Measurements from ENCODE around the gene M1AP.
"Not testable (repeated sequence)": the region's sequence is repeated elsewhere in the genome, so short reads cannot be mapped to it uniquely, and the experiment has no call there.

M1AP gene

DNA sequence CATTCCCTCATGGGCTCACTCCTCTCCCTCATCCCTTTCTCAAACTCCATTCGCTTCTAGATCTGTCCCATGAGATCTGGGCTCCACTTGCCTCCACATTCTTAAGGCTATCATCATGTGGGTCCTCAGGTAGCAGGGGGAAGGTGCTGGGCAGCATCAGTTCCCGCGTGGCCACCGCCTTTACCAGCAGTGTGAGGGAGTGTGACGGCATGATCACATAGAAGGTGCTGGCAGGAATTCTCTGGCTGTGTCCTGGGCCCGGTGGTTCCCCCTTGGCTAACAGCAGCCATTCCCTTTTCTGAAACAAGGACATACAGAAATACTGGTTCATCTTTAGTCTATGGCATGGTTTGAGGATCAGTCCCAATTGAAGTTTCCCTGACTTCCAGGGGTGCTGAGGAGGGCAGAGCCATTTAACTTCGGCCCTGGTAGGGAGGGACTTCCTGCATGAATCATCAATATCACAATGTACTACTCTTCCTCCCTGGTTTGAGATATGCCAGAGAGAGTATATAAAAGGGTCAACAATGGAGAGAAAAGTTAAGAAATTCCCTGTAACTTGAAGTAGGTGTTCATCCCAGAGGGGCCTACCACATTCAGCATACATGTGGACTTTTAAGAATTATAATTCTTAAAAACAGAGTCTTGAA, 85.9 kb downstream of the M1AP start:
- DNase-seq (ENCODE audit: low spot score) = no peak

GRCh38 chr2:74561022-74561421, 87.1 kb downstream of the M1AP start:
- not testable (repeated sequence) for H2BK120ac ChIP-seq (ENCODE audit: low read depth, low read length); H3K4me1 ChIP-seq (ENCODE audit: control insufficient read depth in 2 of 2, insufficient read depth in 1 of 2, low read depth in 1 of 2, low read length in 2 of 2); H3K4me3 ChIP-seq (ENCODE audit: low read length in 2 of 2); H3K18ac ChIP-seq (ENCODE audit: low read length); H3K27ac ChIP-seq (replicated peaks; ENCODE audit: low read length); H2BK5ac ChIP-seq (ENCODE audit: low read length); H3K79me1 ChIP-seq (ENCODE audit: low read depth, low read length); H2BK15ac ChIP-seq (ENCODE audit: low read length); H3K9me3 ChIP-seq (replicated peaks in 1 of 2; ENCODE audit: control insufficient read depth in 2 of 2, insufficient read depth in 1 of 2, low read depth in 1 of 2, low read length in 2 of 2); H3K9ac ChIP-seq (ENCODE audit: low read depth, low read length, poor library complexity); DNase-seq (ENCODE audit: low spot score); H3K14ac ChIP-seq (ENCODE audit: low read length); H3K4ac ChIP-seq (ENCODE audit: low read length); H2BK12ac ChIP-seq (ENCODE audit: low read length); H2AK5ac ChIP-seq (ENCODE audit: low read depth, low read length); H3K4me2 ChIP-seq (ENCODE audit: insufficient read depth, low read length, poor library complexity, severe bottlenecking); H2AFZ ChIP-seq (ENCODE audit: low read length); H4K8ac ChIP-seq (ENCODE audit: low read depth, low read length); H4K91ac ChIP-seq (ENCODE audit: low read depth, low read length, poor library complexity); H3K23ac ChIP-seq (ENCODE audit: low read depth, low read length, poor library complexity)
- Histone ChIP-seq H3K27me3 (ENCODE audit: control insufficient read depth in 3 of 3, insufficient read depth in 3 of 3, low read depth in 1 of 3, low read length in 3 of 3) (peaks cover 0 to 34% (median 30%) of the 10 kb centered on the region in 3 experiments), H3K36me3 (replicated peaks in 1 of 2; ENCODE audit: control insufficient read depth in 2 of 2, insufficient read depth in 2 of 2, low read length in 2 of 2) (peaks cover 8 to 13% of the 10 kb centered on the region in 2 donors)
- no CpG with 5 or more reads among the region's 1 CpG for WGBS, 2 donors (ENCODE audit: extremely low coverage in 2 of 2, insufficient read length in 2 of 2, insufficient replicate concordance in 1 of 2)

More for the DNA sequence above, 85.9 kb downstream of the M1AP start:
- Histone ChIP-seq H3K27ac (replicated peaks; ENCODE audit: low read length) (no peak overlapping the region), H3K23ac (ENCODE audit: low read depth, low read length, poor library complexity) (no peak overlapping the region), H3K18ac (ENCODE audit: low read length) (no peak overlapping the region), H3K14ac (ENCODE audit: low read length) (no peak overlapping the region), H3K79me1 (ENCODE audit: low read depth, low read length) (no peaks in the 10 kb centered on the region), H2AK5ac (ENCODE audit: low read depth, low read length) (no peak overlapping the region), H4K8ac (ENCODE audit: low read depth, low read length) (no peak overlapping the region), H3K9me3 (replicated peaks in 1 of 2; ENCODE audit: control insufficient read depth in 2 of 2, insufficient read depth in 1 of 2, low read depth in 1 of 2, low read length in 2 of 2) (no peaks in the 10 kb centered on the region), H3K4me1 (ENCODE audit: control insufficient read depth in 2 of 2, insufficient read depth in 1 of 2, low read depth in 1 of 2, low read length in 2 of 2) (peaks cover 0 to 3% of the 10 kb centered on the region in 2 donors), H3K4ac (ENCODE audit: low read length) (no peak overlapping the region), H4K91ac (ENCODE audit: low read depth, low read length, poor library complexity) (no peak overlapping the region), H3K36me3 (replicated peaks in 1 of 2; ENCODE audit: control insufficient read depth in 2 of 2, insufficient read depth in 2 of 2, low read length in 2 of 2) (peaks cover 0 to 1% of the 10 kb centered on the region in 2 donors), H2BK5ac (ENCODE audit: low read length) (no peak overlapping the region), H2BK12ac (ENCODE audit: low read length) (no peak overlapping the region), H2BK120ac (ENCODE audit: low read depth, low read length) (no peak overlapping the region), H3K27me3 (ENCODE audit: control insufficient read depth in 3 of 3, insufficient read depth in 3 of 3, low read depth in 1 of 3, low read length in 3 of 3) (peaks cover 0 to 38% (median 23%) of the 10 kb centered on the region in 3 experiments), H2BK15ac (ENCODE audit: low read length) (no peak overlapping the region), H3K4me3 (ENCODE audit: low read length in 2 of 2) (peak overlapping the region in 1 of 2 donors; percentile 43), H2AFZ (ENCODE audit: low read length) (peak overlapping the region; percentile 12), H3K9ac (ENCODE audit: low read depth, low read length, poor library complexity) (no peak overlapping the region), H3K4me2 (ENCODE audit: insufficient read depth, low read length, poor library complexity, severe bottlenecking) (no peak overlapping the region)
- 100% methylated on average over 1 of the region's 7 CpGs; no CpG with 5 or more reads in 1 of the 2 donors for WGBS, 2 donors (ENCODE audit: extremely low coverage in 2 of 2, insufficient read length in 2 of 2, insufficient replicate concordance in 1 of 2)

DNA sequence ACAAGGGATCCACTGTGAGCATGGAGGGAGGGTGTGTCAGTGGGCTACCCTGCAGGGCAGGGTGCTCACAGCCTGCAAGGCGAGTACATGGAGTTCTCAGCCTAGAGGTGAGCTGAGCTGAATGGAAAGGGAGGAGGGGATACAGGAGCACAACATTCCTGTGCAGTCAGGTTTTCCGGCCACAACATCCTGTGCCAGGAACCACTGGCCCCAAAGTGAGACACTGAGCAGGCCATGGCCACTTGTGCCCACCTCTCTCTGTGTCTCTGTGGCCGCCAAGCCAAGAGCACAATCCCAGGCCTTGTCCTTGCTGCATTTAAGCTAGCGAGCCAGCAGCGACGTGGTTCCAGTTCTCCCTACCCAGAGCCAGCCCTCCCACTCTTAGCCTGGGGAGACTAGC, 87.5 kb downstream of the M1AP start:
- Histone ChIP-seq H3K14ac (ENCODE audit: low read length) (no peak overlapping the region), H2AK5ac (ENCODE audit: low read depth, low read length) (peak overlapping the region; percentile 74), H3K4me3 (ENCODE audit: low read length in 2 of 2) (no peak overlapping the region), H2BK12ac (ENCODE audit: low read length) (peak overlapping the region; percentile 79), H3K27me3 (ENCODE audit: control insufficient read depth in 3 of 3, insufficient read depth in 3 of 3, low read depth in 1 of 3, low read length in 3 of 3) (peaks cover under 1 to 38% (median 27%) of the 10 kb centered on the region in 3 experiments), H3K4ac (ENCODE audit: low read length) (no peak overlapping the region), H3K23ac (ENCODE audit: low read depth, low read length, poor library complexity) (peak overlapping the region; percentile 1), H3K4me2 (ENCODE audit: insufficient read depth, low read length, poor library complexity, severe bottlenecking) (no peak overlapping the region), H2BK15ac (ENCODE audit: low read length) (no peak overlapping the region), H2AFZ (ENCODE audit: low read length) (no peak overlapping the region), H2BK5ac (ENCODE audit: low read length) (no peak overlapping the region), H3K27ac (replicated peaks; ENCODE audit: low read length) (no peak overlapping the region), H3K36me3 (replicated peaks in 1 of 2; ENCODE audit: control insufficient read depth in 2 of 2, insufficient read depth in 2 of 2, low read length in 2 of 2) (peaks cover 8 to 16% of the 10 kb centered on the region in 2 donors), H3K79me1 (ENCODE audit: low read depth, low read length) (no peaks in the 10 kb centered on the region), H2BK120ac (ENCODE audit: low read depth, low read length) (peak overlapping the region; percentile 50), H3K18ac (ENCODE audit: low read length) (peak overlapping the region; percentile 66), H3K9ac (ENCODE audit: low read depth, low read length, poor library complexity) (no peak overlapping the region), H3K9me3 (replicated peaks in 1 of 2; ENCODE audit: control insufficient read depth in 2 of 2, insufficient read depth in 1 of 2, low read depth in 1 of 2, low read length in 2 of 2) (no peaks in the 10 kb centered on the region), H4K91ac (ENCODE audit: low read depth, low read length, poor library complexity) (peak overlapping the region; percentile 81), H4K8ac (ENCODE audit: low read depth, low read length) (peak overlapping the region; percentile 10), H3K4me1 (ENCODE audit: control insufficient read depth in 2 of 2, insufficient read depth in 1 of 2, low read depth in 1 of 2, low read length in 2 of 2) (peaks cover 1 to 3% of the 10 kb centered on the region in 2 donors)
- no peak for DNase-seq (ENCODE audit: low spot score)
- no CpG with 5 or more reads among the region's 6 CpGs for WGBS, 2 donors (ENCODE audit: extremely low coverage in 2 of 2, insufficient read length in 2 of 2, insufficient replicate concordance in 1 of 2)

- DNase-seq (ENCODE audit: low spot score) = no peak
- H3K4me1 ChIP-seq (ENCODE audit: control insufficient read depth in 2 of 2, insufficient read depth in 1 of 2, low read depth in 1 of 2, low read length in 2 of 2) = peaks cover 5 to 7% of the 10 kb centered on the region in 2 donors
- H3K18ac ChIP-seq (ENCODE audit: low read length) = no peak overlapping the region
- H2AK5ac ChIP-seq (ENCODE audit: low read depth, low read length) = no peak overlapping the region
- no peak overlapping the region for H3K4me2 ChIP-seq (ENCODE audit: insufficient read depth, low read length, poor library complexity, severe bottlenecking)
- H2BK120ac ChIP-seq (ENCODE audit: low read depth, low read length) = no peak overlapping the region
- H3K79me1 ChIP-seq (ENCODE audit: low read depth, low read length) = peaks cover 2% of the 10 kb centered on the region
- no peak overlapping the region for H3K4ac ChIP-seq (ENCODE audit: low read length)
- no CpG with 5 or more reads among the region's 5 CpGs for WGBS, 2 donors (ENCODE audit: extremely low coverage in 2 of 2, insufficient read length in 2 of 2, insufficient replicate concordance in 1 of 2)
- H3K23ac ChIP-seq (ENCODE audit: low read depth, low read length, poor library complexity) = no peak overlapping the region
- H3K9me3 ChIP-seq (replicated peaks in 1 of 2; ENCODE audit: control insufficient read depth in 2 of 2, insufficient read depth in 1 of 2, low read depth in 1 of 2, low read length in 2 of 2) = no peaks in the 10 kb centered on the region
- H3K36me3 ChIP-seq (replicated peaks in 1 of 2; ENCODE audit: control insufficient read depth in 2 of 2, insufficient read depth in 2 of 2, low read length in 2 of 2) = peaks cover 8 to 16% of the 10 kb centered on the region in 2 donors
- H3K14ac ChIP-seq (ENCODE audit: low read length) = no peak overlapping the region
- H4K8ac ChIP-seq (ENCODE audit: low read depth, low read length) = no peak overlapping the region
- no peak overlapping the region for H4K91ac ChIP-seq (ENCODE audit: low read depth, low read length, poor library complexity)
- H2AFZ ChIP-seq (ENCODE audit: low read length) = no peak overlapping the region
- no peak overlapping the region for H2BK5ac ChIP-seq (ENCODE audit: low read length)
- H3K4me3 ChIP-seq (ENCODE audit: low read length in 2 of 2) = no peak overlapping the region
- no peak overlapping the region for H3K27ac ChIP-seq (replicated peaks; ENCODE audit: low read length)
- H3K27me3 ChIP-seq (ENCODE audit: control insufficient read depth in 3 of 3, insufficient read depth in 3 of 3, low read depth in 1 of 3, low read length in 3 of 3) = peaks cover 4 to 45% (median 27%) of the 10 kb centered on the region in 3 experiments
- no peak overlapping the region for H2BK12ac ChIP-seq (ENCODE audit: low read length)
- H3K9ac ChIP-seq (ENCODE audit: low read depth, low read length, poor library complexity) = no peak overlapping the region
- no peak overlapping the region for H2BK15ac ChIP-seq (ENCODE audit: low read length)
These were observed 88.2 kb downstream of the M1AP start for GRCh38 chr2:74559912-74560311.

All from neuronal stem cell (in vitro differentiated cells).